Measurements from ENCODE around the gene NFIB.
A peak's percentile ranks its signal among the peaks of the same experiment; 100 is the strongest.

The NFIB gene

GRCh38 chr9:14316602-14317300, 2.8 kb upstream of the NFIB start:
- no peak for FAIRE-seq
- TF ChIP-seq POLR2A (IDR thresholded peaks at IDR 0.05; ENCODE audit: low read depth, low read length) (no peak), SPI1 (IDR thresholded peaks at IDR 0.05; ENCODE audit: low read depth, low read length) (no peak), POLR2AphosphoS5 (IDR thresholded peaks at IDR 0.05; ENCODE audit: low read depth, low read length) (no peak), TAF1 (IDR thresholded peaks at IDR 0.05; ENCODE audit: low read depth, low read length) (no peak), PAX5 (IDR thresholded peaks at IDR 0.05; ENCODE audit: insufficient read depth, low read length, severe bottlenecking) (no peak), POU2F2 (IDR thresholded peaks at IDR 0.05; ENCODE audit: low read depth, low read length) (no peak)
- DNase-seq (ENCODE audit: insufficient read length, low spot score) = no peak

- TF ChIP-seq POLR2A (IDR thresholded peaks at IDR 0.05; ENCODE audit: low read depth, low read length) = no peak
- TF ChIP-seq SPI1 (IDR thresholded peaks at IDR 0.05; ENCODE audit: low read depth, low read length) = no peak
- FAIRE-seq (peak; percentile 66), DNase-seq (ENCODE audit: insufficient read length, low spot score) (no peak)
Observed at GRCh38 chr9:14315875-14316601, 2.1 kb upstream of the NFIB start.

GRCh38 chr9:14314929-14315874, 1.3 kb upstream of the NFIB start:
- FAIRE-seq = no peak
- TF ChIP-seq POLR2AphosphoS5 (IDR thresholded peaks at IDR 0.05; ENCODE audit: low read depth, low read length) (no peak), TAF1 (IDR thresholded peaks at IDR 0.05; ENCODE audit: low read depth, low read length) (no peak), SPI1 (IDR thresholded peaks at IDR 0.05; ENCODE audit: low read depth, low read length) (no peak), PAX5 (IDR thresholded peaks at IDR 0.05; ENCODE audit: insufficient read depth, low read length, severe bottlenecking) (no peak), POLR2A (IDR thresholded peaks at IDR 0.05; ENCODE audit: low read depth, low read length) (no peak), POU2F2 (IDR thresholded peaks at IDR 0.05; ENCODE audit: low read depth, low read length) (no peak)
- no peak for DNase-seq (ENCODE audit: insufficient read length, low spot score)

GRCh38 chr9:14314424-14314928, 535 bp upstream of the NFIB start:
- TF ChIP-seq POU2F2 (IDR thresholded peaks at IDR 0.05; ENCODE audit: low read depth, low read length) = no peak
- TF ChIP-seq TAF1 (IDR thresholded peaks at IDR 0.05; ENCODE audit: low read depth, low read length) = no peak
- TF ChIP-seq SPI1 (IDR thresholded peaks at IDR 0.05; ENCODE audit: low read depth, low read length) = no peak
- TF ChIP-seq POLR2AphosphoS5 (IDR thresholded peaks at IDR 0.05; ENCODE audit: low read depth, low read length) = no peak
- TF ChIP-seq PAX5 (IDR thresholded peaks at IDR 0.05; ENCODE audit: insufficient read depth, low read length, severe bottlenecking) = no peak
- no peak for TF ChIP-seq POLR2A (IDR thresholded peaks at IDR 0.05; ENCODE audit: low read depth, low read length)
- FAIRE-seq (no peak), DNase-seq (ENCODE audit: insufficient read length, low spot score) (no peak)

GRCh38 chr9:14313378-14313940, 482 bp downstream of the NFIB start:
- no peak for DNase-seq (ENCODE audit: insufficient read length, low spot score)
- TF ChIP-seq TAF1 (IDR thresholded peaks at IDR 0.05; ENCODE audit: low read depth, low read length) = no peak
- TF ChIP-seq POLR2AphosphoS5 (IDR thresholded peaks at IDR 0.05; ENCODE audit: low read depth, low read length) = no peak
- TF ChIP-seq PAX5 (IDR thresholded peaks at IDR 0.05; ENCODE audit: insufficient read depth, low read length, severe bottlenecking) = no peak
- FAIRE-seq = no peak

- no peak for DNase-seq (ENCODE audit: insufficient read length, low spot score)
- TF ChIP-seq POLR2AphosphoS5 (IDR thresholded peaks at IDR 0.05; ENCODE audit: low read depth, low read length) (no peak), POLR2A (IDR thresholded peaks at IDR 0.05; ENCODE audit: low read depth, low read length) (no peak), PAX5 (IDR thresholded peaks at IDR 0.05; ENCODE audit: insufficient read depth, low read length, severe bottlenecking) (no peak), TAF1 (IDR thresholded peaks at IDR 0.05; ENCODE audit: low read depth, low read length) (no peak), POU2F2 (IDR thresholded peaks at IDR 0.05; ENCODE audit: low read depth, low read length) (no peak), SPI1 (IDR thresholded peaks at IDR 0.05; ENCODE audit: low read depth, low read length) (no peak)
- no peak for FAIRE-seq
Observed at GRCh38 chr9:14312719-14313377, 1.1 kb downstream of the NFIB start.

- TF ChIP-seq POLR2A (IDR thresholded peaks at IDR 0.05; ENCODE audit: low read depth, low read length) (no peak), TAF1 (IDR thresholded peaks at IDR 0.05; ENCODE audit: low read depth, low read length) (no peak), POU2F2 (IDR thresholded peaks at IDR 0.05; ENCODE audit: low read depth, low read length) (no peak), SPI1 (IDR thresholded peaks at IDR 0.05; ENCODE audit: low read depth, low read length) (no peak), POLR2AphosphoS5 (IDR thresholded peaks at IDR 0.05; ENCODE audit: low read depth, low read length) (no peak), PAX5 (IDR thresholded peaks at IDR 0.05; ENCODE audit: insufficient read depth, low read length, severe bottlenecking) (no peak)
Observed at GRCh38 chr9:14311956-14312685, 1.8 kb downstream of the NFIB start.

More at GRCh38 chr9:14311956-14312685, 1.8 kb downstream of the NFIB start:
- FAIRE-seq = no peak
- no peak for DNase-seq (ENCODE audit: insufficient read length, low spot score)
